SK-MEL-5 (cell line): ENCODE results near the gene TSHZ2. TPM values are rescaled to one million over a fixed set of nuclear protein-coding genes. Genes with fewer than 3 reads are reported as not detected.

Source experiments
- DNase-seq: peaks from one replicate; pipeline ENCODE4 v3.0.0-alpha.2; 2016; ENCODE audit warnings: low read depth, low spot score
- in situ Hi-C: cut with HindIII; loops from 2 replicates; pipeline ENCODE4 v1.10.0; 2016; ENCODE audit warnings: low sequenced_read_pairs, high pct_unique_total_duplicates, low pct_unique_long_range_greater_than_20kb
- total RNA-seq: library from RNA; depleted of rRNA; stranded (reverse); fragments of >200 nt; shearing (Covaris generic); gene quantifications from 2 replicates; pipeline ENCODE4 v1.2.3, GENCODE V29; 2014

Gene TSHZ2
- total RNA-seq, 1 experiment from 2014 or later = not detected

DNA sequence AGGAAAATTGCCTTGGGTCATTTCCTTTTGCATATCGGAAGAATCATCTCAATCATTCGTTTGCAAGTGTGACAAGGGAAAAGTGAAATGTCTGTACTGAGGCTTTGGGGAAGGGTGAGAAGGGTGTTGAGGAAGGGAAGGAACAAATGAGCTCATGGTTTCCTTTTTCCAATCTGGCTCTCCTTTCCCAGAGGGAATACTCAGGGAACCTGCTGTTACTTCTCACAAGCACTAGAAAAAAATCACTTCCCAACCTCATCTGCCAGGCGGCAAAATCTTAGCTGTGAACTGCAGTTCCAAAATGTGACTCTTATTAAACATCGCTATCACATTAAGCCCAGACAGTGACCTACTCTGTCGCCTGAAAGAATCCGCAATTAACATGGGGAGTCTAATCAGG is 363.4 kb downstream of the TSHZ2 start:
- DNase-seq = no peak
- in situ Hi-C loops = no loop called here

DNA sequence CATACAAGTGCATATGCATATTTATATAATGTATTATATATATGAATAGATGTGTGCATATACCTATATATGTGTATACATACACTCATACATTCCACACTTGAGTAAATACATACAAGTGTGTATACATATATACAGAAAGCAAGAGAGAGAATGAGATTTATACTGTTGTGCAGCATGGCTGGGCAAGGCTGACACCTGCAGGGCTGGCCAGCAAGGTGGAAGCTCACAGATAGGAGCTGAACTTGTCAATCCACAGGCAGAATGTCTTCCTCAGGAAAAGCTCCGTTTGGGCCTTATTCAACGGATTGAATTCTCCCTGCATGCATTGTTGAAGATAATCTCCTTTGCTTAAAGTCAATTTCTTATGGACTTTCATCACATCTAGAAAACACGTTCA is 364.7 kb downstream of the TSHZ2 start:
- no peak for DNase-seq
- in situ Hi-C loops = no loop called here

DNA sequence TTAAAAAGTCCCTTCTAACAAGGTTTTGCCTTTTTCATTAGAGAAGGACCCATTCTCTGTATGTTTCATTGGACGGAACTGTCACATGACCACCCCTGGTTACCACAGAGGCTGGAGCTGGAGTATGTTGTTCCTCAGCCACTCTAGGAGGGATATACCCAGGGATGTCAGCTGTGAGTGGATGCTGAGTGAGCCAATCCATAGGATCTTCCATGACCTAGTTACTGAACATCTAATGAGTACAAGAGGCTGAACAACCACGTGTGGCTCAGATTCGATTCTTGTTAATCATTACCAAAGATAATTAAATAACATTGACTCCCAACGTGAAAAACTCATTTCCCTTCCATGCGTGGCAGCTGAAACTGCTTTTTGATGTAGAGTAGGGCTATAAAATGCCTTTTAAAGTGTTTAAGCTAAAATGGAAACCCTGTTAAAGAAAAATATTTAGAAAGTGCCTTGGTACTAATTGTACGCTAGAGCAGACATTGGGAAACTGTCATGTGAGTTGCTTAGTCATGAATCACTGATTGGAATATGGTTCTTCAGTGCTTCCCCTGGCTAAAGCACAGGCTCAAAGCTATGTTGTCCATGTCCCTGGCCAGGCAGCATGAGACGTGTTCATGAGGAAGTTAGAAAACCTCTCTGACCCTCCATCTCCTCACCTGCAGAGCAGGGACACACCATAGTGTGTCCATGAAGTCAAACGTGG is 365.4 kb downstream of the TSHZ2 start:
- in situ Hi-C loops = no loop called here
- no peak for DNase-seq

DNA sequence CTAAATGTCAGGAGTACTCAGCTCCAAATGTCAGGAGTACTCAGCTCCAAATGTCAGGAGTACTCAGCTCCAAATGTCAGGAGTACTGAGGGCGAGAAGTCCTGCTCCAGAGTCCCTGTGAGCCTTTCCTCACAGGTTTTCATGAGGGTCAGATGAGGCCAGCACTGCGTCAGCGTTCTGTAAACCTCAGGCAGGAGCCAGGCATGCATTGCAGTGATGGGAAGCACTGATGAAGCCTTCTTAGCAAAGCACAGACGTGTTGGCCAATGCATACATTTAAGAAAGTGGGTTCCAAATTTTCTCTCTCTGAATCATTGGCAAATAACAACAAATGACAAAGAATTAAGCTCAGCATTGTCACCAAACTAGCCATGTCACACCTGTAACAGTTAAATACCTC is 366.6 kb downstream of the TSHZ2 start:
- no peak for DNase-seq
- in situ Hi-C loops = no loop called here

DNA sequence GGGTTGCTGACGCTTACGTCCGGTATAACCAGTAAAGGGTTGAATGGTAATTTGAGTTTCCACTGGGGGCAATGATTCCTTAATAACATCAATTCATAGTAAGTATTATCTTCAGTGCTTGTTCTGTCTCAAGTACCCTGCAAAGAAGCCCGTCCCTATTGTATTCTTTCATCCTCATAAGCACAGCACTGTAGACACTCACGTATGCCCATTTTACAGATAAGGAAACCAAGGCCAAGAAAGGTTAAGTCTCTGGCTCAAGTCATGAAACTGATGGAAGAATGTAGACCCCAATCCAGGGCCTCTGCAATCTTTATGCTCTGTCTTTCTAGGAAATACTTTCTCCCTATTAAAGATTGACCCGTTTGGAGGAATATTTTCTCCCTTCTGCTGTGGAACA is 370.3 kb downstream of the TSHZ2 start:
- no peak for DNase-seq
- in situ Hi-C loops = no loop called here

DNA sequence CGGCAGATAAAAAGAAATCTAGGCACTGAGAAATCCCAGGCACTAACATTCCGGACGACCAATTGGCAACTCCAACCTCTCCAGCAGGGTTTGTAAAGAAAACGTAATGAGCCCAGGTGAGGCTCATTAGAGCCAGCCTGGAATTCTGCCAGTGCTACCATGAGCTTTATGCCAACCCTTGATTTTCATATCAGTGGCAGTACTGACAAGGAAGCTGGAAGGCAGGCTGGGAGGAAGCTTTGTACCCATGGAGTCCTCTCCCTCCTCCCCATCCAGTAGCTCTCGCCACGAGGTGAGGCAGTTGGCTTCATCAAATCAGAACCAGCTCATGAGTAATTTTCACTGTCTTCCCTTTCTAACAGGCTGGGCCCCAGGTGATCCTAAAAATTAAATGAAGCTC is 371.3 kb downstream of the TSHZ2 start:
- in situ Hi-C loops = no loop called here
- DNase-seq = no peak

DNA sequence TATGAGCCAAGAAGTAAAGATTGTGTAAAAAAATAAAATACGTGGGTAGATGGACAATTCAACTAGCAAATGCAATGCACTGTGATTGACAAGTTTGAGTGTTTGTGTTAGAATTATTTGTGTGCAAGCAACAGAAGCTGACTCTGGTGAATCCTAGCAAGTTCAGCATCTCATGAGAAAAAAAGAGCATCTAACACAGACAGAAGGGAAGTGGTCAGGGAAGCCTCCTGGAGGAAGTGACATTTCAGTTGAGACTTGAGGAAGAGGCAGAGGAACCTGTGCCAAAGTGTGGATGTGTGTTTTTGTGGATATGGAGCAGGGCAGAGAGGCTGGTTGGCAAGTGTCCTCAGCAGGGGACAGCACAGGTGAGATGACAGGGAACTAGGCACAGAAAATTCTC is 372.7 kb downstream of the TSHZ2 start:
- DNase-seq = no peak

DNA sequence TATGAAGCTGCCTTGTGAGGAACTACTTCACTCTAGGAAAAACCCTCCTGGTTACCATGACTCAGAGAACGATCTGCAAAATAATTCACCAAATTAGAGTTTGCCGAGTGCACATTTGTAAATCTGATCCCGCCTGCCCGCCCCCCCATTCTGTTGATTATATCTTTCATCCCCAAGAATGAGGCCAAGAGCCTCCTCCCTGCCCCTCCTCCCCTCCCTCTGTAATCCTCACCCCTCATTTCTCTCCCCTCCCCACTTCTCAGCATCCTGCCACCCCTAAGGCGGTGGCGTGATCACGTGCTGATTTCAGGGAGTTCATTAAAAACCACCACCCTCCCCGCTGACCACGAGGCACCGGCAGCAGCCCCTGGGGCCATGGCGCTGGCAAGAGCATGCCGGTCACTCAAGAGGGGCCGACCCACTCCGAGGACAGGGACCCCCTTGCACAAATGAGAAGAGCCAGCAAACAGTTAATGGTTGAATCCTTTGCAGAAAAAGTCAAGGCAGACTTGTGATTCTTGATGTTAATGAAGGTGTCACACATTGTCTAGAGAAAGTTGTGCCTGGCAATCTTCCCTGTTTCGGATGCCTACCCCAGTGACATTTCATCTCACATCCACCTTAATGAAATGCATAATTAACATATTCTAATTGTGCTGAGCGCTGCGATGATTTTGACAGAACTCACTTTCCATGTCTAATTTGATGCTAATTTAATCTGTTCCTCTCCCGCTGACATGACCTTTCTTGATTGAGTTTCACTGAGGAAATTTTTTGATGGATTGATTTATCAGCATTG is 373.6 kb downstream of the TSHZ2 start:
- no peak for DNase-seq
- in situ Hi-C loops = no loop called here

More for the DNA sequence above, 372.7 kb downstream of the TSHZ2 start:
- in situ Hi-C loops = no loop called here

DNA sequence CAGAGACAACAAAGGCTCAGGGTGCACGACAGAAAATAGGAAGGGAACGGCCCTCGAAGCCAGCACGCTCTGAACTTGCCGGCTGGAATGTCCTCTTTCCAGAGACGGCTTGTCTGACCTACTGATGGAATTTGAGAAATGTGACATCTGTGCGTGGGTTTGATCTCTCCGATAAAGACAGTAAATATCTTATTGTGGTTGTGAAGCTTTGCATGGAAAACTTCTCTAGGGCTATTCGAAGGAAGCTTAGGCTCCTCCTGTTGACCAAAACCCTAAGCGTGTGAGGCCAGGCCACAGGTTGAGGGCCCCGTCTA is 374.1 kb downstream of the TSHZ2 start:
- no peak for DNase-seq
- in situ Hi-C loops = no loop called here

DNA sequence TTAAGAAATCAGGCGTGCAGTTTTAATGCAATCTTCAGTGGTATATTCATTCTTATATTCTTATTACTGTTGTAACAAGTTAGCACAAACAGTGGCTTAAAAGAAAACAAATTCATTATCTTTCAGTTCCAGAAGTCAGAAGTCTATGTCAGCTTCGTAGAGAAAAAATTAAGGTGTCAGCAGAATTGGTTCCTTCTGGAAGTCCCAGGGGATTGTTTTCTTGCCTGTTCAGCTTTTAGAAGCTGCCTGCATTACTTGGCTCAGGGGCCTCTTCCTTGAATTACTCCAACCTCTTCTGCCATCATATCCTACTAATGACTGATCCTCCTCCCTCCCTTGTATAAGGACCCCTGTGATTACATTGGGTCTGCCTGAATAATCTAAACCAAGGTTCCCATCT is 377.6 kb downstream of the TSHZ2 start:
- in situ Hi-C loops = no loop called here
- DNase-seq = no peak

DNA sequence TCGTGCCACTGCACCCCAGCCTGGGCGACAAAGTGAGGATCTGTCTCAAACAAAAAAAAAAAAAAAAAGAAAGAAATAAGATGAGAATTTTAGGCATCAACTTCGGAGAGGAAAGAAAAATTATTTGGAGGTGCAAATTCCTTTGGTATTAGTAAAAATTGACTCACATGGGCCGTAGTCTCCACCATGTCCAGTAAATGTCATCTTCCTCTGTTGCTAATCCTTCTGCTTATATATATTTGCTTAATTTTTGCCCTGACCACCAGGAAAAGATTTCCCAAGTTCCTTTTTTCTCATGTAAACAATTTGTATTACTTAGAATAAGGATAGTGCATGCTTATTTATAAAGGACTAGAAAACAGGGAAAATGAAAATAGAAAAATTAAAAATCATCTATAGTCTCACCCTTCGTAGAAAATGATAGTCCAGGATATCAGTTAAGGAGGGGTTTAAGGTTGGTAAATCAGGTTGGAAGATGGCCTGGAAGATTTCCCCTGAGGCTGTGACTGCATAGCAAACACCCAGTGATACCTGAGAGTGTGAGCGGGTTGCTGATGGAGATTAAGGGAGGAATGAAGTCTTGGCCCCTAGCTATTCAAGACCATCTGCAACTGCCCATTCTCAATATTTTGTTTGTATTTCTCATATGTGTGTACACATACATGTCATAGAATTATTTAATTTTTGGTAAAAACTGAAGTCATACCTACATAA is 380.7 kb downstream of the TSHZ2 start:
- DNase-seq = no peak
- in situ Hi-C loops = no loop called here

DNA sequence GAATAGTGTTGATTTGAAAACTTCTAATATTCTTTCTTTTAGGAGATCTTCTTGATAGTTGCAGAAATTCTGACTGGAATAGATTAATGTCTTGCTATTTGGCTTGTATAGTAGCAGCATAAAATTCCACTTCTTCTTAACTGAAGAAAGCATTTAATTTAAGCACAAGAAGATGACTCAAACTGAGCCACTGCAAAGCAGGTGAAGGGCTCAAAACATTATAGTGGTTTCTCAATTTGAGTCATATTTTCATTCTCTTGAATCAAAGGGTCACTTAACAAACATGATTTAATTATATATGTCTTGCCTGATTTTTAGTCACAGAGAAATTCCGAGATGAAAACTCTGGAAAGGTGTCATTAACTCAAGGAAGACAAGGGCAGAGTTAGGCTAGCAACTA is 382.2 kb downstream of the TSHZ2 start:
- in situ Hi-C loops = no loop called here
- DNase-seq = no peak

DNA sequence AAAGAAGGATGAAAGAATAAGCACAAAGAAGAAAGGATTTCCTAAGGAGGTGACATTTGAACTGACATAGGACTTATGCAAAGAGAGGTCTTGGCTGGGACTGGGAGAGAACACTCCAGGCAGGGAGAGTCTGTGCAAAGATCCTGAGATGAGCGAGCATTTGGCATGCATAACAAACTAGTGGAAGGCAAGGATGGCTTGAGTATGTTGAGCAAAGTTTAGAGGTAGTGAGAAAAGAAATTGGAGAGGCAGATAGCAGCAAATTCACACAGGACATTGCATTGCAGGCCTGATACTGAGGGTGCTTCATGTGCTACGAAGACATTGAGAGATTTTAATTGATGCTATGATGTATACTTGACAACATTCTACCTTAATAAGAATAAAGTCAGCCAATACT is 383.6 kb downstream of the TSHZ2 start:
- no peak for DNase-seq
- in situ Hi-C loops = no loop called here

DNA sequence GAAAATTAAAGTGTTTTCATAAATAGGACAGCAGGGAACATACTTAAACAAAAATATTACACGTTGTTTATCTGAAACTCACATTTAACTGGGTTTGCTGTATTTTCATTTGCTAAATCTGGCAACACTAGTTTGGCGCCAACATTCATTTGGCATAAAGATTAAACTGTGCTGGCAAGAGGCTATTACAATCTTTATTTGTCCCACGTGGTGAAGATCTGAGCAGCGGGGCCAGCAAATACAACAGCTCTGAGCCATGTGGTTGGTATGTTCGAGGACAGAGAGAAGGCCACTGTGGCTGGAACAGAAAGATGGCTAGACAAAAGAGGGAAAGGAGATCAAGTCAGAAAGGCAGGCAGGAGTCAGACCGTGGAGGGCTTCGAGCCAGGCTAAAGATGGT is 387.3 kb downstream of the TSHZ2 start:
- DNase-seq = no peak

DNA sequence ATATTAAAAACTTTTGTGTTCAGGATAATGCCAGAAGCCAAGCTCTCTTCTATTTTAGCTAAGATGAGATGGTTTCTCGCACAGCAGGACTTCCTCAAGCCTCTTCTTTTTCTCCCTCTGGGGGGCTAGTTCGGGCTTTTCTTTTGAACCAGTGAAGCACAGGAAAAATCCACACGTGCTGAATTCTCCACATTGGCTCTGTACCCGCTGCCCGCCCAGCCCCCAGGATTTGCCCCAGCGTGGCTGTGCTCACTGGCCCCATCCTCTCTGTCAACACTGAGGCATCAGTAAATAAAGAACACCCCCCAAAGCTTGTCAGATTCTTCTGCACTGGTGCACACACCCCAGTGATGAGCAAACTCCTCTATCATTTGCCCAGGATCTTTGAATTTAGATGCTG is 388.7 kb downstream of the TSHZ2 start:
- in situ Hi-C loops = no loop called here
- DNase-seq = no peak

More for the DNA sequence above, 387.3 kb downstream of the TSHZ2 start:
- in situ Hi-C loops = no loop called here

DNA sequence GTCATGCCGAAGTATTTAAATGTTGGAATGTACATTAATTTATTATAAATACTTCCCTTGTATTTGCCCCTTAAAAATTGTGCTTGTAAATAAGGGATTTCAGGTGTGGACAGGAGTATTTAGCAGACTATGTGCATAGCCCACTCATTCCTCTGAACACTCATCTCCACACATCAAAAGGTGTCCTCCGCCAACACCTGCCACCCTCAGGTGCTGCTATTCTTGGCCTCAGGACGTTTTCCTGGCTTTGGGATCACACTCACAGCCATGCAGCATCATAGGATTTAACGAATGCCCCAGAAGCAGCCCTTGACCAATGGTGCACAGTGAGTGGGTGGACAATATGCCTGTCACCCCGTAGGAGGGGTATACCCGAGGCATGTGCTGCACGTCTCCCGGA is 390.6 kb downstream of the TSHZ2 start:
- in situ Hi-C loops = no loop called here
- no peak for DNase-seq

DNA sequence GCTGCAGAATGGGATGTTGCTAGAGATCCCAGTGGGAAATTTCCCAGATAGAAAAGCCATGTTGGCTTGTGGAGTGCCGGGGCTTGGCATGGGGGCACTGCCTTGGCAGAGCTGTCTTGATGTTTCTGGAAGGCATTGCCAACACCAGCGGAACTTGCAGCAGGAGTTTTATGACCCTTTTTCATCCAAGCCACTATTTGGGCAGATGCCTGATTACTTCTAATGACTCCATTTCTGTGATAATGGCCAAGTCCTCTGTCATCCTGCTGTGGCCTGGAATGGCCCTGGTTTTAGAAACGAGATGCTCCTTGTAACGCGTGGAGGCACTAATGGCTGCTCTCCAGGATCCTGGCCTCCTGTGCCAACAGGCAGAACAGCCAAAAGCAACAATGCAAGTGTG is 392.5 kb downstream of the TSHZ2 start:
- in situ Hi-C loops = no loop called here
- DNase-seq = no peak

DNA sequence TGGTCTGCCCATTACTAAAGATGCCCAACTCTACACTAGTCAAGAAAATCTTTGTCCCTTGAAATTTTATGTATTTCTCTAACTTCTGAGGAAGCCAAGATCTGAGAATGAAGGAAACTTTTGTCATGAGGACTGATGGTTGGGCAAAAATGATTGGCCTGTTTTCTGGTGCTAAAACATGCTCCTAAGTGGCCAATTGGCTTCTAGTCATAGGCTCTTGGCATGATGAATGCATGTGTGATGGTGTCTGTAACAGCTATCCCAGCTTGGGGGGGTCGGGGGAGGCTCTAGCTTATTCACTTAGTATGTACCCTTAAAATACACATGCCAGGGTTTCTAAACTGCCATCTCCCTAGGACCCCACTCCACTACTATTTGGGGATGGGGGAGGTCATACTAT is 392.9 kb downstream of the TSHZ2 start:
- DNase-seq = no peak
- in situ Hi-C loops = no loop called here

DNA sequence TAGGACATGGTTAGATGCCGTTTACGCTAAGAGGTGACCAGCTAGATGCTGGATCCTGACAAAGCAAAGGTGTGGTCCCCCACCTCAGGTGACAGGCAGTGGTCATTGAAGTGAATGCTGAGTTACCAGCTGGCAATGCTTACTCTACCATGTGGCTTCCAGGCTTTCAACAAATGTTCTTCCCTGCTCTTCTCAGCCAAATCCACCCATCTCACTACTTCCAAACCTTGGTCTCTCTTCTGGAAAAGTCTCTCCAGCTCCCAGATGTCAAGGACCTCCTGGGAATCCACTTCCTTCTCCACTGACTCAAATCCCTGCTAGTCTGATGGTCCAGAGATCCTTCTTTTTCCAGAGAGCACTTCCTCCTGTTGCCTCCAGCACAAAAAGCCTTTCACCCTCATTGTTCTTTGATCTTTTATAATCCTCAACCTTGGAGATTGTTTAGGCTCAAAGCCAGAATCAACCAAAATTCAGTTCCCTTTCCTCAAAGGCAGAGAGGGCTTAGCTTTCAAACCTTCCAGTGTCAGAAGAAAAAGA is 393.4 kb downstream of the TSHZ2 start:
- no peak for DNase-seq
- in situ Hi-C loops = no loop called here
